ENCODE results near the gene TTC39A. TPM values are rescaled to one million over a fixed set of nuclear protein-coding genes. Genes with fewer than 3 reads are reported as not detected.

TTC39A gene
- total RNA-seq, 4 donors from 2014 or later, result 0.66 to 2.1 (median 1.4) TPM; not detected in 1

DNA sequence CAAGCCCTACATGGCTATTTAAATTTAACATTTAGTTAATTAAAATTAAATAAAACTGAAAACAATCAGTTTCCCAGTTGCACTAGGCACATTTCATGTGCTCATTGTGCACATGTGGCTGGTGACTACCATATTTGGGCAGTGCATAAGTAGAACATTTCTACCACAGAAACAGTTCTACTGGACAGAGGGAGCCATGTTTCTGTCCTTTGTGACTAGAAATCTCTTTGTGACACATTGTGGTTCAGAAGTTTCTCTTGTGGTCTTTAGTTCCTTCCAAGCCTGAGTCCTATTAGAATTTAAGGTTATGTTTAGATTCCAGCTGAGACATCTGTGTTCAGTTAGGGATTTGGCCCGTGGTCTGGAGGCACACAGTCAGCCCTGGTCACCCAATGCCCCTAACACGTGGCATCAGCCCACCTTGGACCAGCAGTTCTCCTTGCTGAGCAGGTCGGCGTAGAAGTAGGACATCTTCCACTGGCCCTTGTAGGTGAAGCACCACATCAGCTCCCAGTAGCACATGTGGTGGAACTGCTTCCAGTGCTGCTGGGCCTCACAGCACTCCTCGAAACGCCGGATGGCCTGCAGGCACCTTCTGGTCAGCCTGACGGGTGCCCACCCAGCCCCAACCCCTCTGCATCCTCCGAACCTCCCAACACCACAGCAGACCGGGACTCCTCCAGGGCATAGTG lies 29.1 kb downstream of the TTC39A start:
- TF ChIP-seq, protein P1, sequence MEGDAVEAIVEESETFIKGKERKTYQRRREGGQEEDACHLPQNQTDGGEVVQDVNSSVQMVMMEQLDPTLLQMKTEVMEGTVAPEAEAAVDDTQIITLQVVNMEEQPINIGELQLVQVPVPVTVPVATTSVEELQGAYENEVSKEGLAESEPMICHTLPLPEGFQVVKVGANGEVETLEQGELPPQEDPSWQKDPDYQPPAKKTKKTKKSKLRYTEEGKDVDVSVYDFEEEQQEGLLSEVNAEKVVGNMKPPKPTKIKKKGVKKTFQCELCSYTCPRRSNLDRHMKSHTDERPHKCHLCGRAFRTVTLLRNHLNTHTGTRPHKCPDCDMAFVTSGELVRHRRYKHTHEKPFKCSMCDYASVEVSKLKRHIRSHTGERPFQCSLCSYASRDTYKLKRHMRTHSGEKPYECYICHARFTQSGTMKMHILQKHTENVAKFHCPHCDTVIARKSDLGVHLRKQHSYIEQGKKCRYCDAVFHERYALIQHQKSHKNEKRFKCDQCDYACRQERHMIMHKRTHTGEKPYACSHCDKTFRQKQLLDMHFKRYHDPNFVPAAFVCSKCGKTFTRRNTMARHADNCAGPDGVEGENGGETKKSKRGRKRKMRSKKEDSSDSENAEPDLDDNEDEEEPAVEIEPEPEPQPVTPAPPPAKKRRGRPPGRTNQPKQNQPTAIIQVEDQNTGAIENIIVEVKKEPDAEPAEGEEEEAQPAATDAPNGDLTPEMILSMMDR (IDR thresholded peaks at IDR 0.05; ENCODE audit: low read depth), result no peak

DNA sequence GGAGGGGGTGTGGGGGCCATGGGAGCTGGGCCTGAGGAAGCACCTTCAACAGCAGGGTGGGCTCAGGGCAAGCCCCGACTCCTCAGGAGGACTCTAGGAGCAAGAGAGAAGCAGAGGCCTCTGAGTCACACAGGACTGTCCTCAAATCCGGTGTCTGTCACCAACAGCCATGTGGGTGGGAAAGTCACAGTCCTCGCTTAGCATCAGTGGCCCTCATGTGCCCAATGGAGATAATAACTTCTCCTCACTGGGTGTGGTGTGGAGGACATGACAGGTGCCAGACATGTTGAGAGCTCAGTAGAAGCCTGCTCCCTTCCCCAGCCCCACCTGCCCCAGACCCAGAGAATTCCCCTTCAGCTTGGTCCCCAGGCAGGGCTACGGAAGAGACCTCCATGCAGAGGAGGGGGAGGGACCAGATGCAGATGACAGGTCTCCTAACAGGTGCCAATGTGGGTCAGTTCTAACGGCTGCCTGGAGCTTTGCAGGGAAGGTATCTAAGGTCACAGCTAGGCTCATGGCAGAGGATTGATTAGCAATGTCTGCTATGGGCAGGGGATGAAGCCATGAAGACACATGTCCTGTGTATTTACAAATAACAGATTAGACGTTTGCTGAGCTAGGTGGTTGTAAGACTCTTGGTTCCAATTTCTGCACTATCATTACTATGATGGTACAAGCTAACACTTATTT lies 30.2 kb downstream of the TTC39A start:
- TF ChIP-seq, protein P1 (IDR thresholded peaks at IDR 0.05; ENCODE audit: low read depth), result no peak

DNA sequence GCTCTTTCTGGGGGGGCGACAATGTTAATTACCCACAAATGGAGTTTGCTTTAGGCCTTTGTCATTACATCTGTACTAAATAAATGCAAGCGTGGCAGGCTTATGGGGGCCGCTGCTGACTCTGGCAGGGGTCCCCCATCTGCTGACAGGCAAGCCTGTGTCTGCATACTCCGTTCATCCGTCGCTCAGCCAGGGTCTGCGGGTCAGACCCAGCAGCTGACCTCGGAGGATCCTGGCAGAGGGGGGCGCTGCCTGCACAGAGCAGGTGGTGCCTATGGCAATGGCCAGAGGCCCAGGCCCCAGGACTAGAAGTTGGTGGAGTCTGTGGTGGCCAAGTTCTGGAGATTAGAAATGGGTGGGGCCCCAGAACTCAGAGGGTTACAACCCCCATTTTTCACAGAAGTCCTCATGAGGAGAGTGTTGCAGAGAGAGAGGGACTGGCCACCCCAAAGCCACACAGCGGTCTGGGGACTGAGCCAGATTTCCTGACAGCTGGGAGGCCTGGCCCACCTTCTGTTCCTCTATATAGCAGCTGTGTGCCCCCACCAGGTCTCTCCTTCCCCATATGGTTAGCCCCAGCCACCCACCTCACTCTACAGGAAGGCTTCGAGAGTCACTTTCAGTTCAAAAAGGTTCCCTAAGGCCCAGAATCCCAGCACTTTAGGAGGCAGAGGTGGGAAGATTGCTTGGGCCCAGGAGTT lies 31.0 kb downstream of the TTC39A start:
- TF ChIP-seq, protein P1 (IDR thresholded peaks at IDR 0.05; ENCODE audit: low read depth), result no peak

DNA sequence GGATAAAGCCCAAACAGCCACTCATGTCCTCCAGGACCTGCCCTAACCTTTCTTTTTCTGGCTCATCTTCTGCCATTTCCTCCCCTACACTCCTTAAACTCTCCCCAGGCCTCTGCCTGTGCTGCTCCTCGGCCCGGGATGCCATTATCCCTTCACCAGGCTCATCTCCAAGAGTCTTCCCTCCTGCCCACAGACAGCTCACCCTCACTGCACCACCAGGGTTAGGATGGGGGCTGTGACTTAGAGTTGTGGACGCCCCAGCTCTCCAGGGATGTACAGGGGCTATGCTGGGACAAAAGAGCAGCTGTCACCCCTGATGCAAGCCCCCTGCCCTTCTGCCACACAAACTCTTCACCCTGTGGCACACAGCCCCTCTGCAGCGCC lies 32.0 kb downstream of the TTC39A start:
- TF ChIP-seq, protein P1 (IDR thresholded peaks at IDR 0.05; ENCODE audit: low read depth), result no peak

DNA sequence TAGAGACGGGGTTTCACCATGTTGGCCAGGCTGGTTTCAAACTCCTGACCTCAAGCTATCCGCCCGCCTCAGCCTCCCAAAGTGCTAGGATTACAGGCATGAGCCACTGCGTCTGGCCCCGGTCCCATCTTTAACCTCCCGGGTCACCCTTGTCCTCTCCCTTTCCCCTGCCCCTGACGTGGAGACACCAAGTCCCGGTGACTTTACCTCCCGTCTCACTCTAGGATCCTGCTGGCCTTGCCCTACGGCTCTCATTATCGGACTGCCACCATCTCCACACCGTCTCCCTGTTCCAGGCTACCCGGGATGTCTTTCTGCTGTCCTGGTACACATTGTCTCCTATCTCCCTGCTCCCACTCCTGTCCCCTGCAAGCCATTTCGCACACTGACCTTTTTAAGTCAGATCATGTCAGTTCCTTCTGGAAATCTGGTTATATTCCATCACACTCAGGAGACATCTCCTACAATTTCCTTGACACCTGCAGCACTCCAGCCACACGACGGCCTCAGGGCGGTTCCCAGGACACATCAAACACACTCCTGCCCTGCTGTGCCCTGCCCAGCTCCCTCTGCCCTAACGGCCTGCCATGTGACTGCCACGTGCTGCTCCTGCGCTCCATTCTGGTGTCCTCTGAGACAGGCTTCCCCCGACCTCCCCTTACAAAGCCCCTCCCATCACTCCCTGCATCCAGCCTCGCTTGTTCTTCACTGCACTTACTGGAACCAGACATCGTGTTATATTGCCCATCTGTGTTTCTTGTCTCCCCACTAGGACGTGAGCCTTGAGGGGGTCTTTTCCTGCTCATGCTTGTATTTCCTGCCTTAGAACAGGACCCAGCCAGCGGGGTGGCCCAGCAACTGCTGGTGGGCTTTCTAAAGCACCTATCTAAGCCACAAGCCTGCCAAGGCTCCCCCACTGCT lies 32.7 kb downstream of the TTC39A start:
- TF ChIP-seq, protein P1 (IDR thresholded peaks at IDR 0.05; ENCODE audit: low read depth), result no peak

DNA sequence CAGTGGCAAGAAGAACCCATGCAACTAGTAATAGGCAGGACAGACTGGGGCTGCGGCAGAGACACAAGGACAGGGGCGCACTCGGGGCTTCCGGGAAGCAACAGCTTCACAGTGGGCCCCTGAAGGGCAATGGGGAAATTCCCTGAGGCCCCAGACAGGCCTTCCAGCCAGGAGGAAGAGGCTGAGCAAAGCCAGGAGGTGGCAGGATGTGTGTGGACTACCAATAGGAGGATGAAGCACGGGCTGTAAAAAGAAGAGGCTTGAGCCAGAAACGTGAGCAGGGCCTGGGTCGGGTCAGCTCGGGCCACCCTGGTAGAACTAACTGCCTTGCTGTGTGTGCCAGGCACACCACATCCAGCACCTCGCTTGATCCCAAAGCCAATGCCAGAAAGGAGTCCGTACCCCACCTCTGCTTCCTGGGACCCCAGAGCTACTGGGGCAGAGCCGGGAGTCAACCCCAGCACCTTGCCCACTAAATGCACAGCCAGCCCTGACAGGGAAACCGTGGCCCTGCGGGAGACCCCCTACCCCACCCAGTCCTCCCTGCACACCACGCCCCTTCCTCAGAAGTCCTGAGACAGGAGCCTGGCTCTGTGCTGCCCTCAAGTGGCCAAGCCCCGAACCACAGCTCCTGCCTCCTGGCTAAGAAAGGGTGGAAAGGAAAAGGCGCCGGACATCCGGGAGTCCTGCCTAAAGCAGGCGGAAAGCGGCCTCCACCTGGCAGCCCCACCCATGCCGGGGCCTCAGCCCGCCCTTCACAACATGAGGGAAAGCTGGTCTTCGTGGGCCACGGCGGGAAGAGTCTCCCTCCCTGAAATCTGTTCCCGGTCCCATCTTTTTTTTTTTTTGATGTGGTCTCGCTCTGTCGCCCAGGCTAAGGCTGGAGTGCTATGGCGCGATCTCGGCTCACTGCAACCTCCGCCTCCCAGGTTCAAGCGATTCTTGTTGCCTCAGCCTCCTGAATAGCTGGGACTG lies 33.7 kb downstream of the TTC39A start:
- TF ChIP-seq, protein P1 (IDR thresholded peaks at IDR 0.05; ENCODE audit: low read depth), result no peak
